Measurements from ENCODE around the gene MPZL2. TPM values are rescaled to one million over a fixed set of nuclear protein-coding genes. Genes with fewer than 3 reads are reported as not detected.

The MPZL2 gene
- total and polyA plus RNA-seq, 12 donors: 0.48 to 14.9 (median 5.1) TPM

DNA sequence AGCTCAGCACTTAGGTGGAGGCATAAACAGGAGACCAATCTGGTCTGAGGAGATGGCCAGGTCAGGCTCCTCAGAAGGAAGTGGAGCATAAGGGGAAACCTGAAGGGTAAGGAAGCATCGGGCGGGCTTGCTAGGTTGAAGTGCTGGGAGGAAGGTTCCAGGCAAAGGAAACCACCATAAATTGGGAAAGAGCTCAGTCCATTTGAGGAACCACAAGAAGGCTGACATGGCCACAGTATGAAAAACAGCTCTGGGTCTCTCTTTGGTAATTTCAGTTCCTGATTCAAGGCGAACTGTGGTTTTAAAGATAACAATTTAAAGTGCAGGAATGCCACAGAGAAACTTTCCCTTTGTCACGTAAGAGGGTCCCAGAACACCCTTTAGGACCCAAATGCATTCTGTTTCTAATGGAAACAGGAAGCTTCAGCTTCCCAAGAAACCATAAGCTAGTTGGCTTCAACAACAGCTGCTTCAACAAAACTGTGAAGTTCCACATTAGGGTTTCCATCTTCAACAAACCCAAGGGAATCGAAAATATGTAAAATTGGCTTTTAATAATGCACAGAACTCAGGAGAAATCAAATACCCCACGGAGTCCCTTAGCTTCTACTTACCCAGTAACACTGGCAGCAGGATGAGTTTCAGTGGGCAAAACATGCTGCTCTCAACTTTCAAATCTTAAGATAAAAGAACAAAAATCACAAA lies 49.7 kb downstream of the MPZL2 start:
- TF ChIP-seq CTCF (IDR thresholded peaks at IDR 0.05) (no peak), POLR2A (IDR thresholded peaks at IDR 0.05) (no peak)
- Histone ChIP-seq H3K4me1 (replicated peaks in 1 of 2) (no peaks in the 10 kb centered on the region), H3K4me3 (no peak overlapping the region), H3K27ac (peak overlapping the region in 2 of 5 donors; percentile 16 to 45), H3K9me3 (replicated peaks in 1 of 3) (no peaks in the 10 kb centered on the region), H3K36me3 (replicated peaks in 1 of 2) (no peaks in the 10 kb centered on the region), H3K27me3 (peaks cover 13% of the 10 kb centered on the region)
- intact Hi-C loops (cut with DNase I): no loop called here
- 46 to 59% (median 52%) methylated on average over 6 of the region's 6 CpGs for WGBS, 4 donors
- DNase-seq: peak in 5 of 7 donors; percentile 20 to 37 (median 29)

GRCh38 chr11:118213781-118214180 lies 50.3 kb downstream of the MPZL2 start:
- 77 to 94% (median 86%) methylated on average over 2 of the region's 2 CpGs for WGBS, 4 donors
- Histone ChIP-seq H3K9me3 (replicated peaks in 1 of 3) (no peaks in the 10 kb centered on the region), H3K27ac (no peak overlapping the region), H3K4me3 (no peak overlapping the region), H3K36me3 (replicated peaks in 1 of 2) (no peaks in the 10 kb centered on the region), H3K4me1 (replicated peaks in 1 of 2) (no peaks in the 10 kb centered on the region), H3K27me3 (peaks cover 13% of the 10 kb centered on the region)
- intact Hi-C loops (cut with DNase I): no loop called here
- no peak for DNase-seq
- TF ChIP-seq CTCF (IDR thresholded peaks at IDR 0.05) (no peak), POLR2A (IDR thresholded peaks at IDR 0.05) (no peak)

DNA sequence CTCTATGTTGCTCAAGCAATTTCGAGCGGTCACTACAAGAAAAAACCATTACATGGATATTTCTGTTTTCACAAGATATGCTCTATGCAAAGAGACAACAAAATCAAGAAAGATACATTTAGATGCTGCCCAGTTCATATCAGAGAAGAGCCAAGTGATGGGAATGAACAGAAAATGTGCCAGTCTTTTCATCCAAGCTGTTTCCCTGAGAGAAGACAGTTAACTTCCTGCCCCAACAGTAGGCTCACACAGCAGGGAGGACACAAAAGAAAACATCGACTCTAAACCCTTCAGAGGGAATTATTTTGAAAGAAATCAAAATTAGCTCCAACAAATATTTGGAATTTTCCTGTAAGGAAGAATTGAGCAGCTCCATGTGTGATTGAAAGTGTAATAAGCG lies 50.9 kb downstream of the MPZL2 start:
- Histone ChIP-seq H3K4me3 (no peak overlapping the region), H3K27ac (no peak overlapping the region), H3K36me3 (replicated peaks in 1 of 2) (no peaks in the 10 kb centered on the region), H3K9me3 (replicated peaks in 1 of 3) (no peaks in the 10 kb centered on the region), H3K27me3 (peaks cover 13% of the 10 kb centered on the region), H3K4me1 (replicated peaks in 1 of 2) (no peaks in the 10 kb centered on the region)
- 67 to 82% (median 76%) methylated on average over 4 of the region's 4 CpGs for WGBS, 4 donors
- no peak for TF ChIP-seq POLR2A (IDR thresholded peaks at IDR 0.05)
- no peak for TF ChIP-seq CTCF (IDR thresholded peaks at IDR 0.05)
- intact Hi-C loops (cut with DNase I): no loop called here
- DNase-seq: no peak

- TF ChIP-seq POLR2A (IDR thresholded peaks at IDR 0.05) (no peak), CTCF (IDR thresholded peaks at IDR 0.05) (no peak)
- WGBS, 4 donors: 37 to 64% (median 46%) methylated on average over 2 of the region's 2 CpGs
- no peaks in the 10 kb centered on the region for H3K4me1 ChIP-seq (replicated peaks in 1 of 2)
- no peak for DNase-seq
- intact Hi-C loops (cut with DNase I): no loop called here
- H3K27me3 ChIP-seq: peaks cover 13% of the 10 kb centered on the region
- H3K27ac ChIP-seq: no peak overlapping the region
- H3K4me3 ChIP-seq: no peak overlapping the region
- no peaks in the 10 kb centered on the region for H3K36me3 ChIP-seq (replicated peaks in 1 of 2)
- H3K9me3 ChIP-seq (replicated peaks in 1 of 3): no peaks in the 10 kb centered on the region
These were observed 51.3 kb downstream of the MPZL2 start for GRCh38 chr11:118212781-118213191.

Data from adrenal gland (tissue), 12 donors.